MM.1S (cell line): Measurements from ENCODE around the gene R3HDM1.

Experiments
- DNase-seq: peaks from one replicate; pipeline ENCODE4 v3.0.0-alpha.2; 2015
- H2AFZ ChIP-seq: fragments of 300-600 bp; sonication (generic); 2 replicates; pipeline ENCODE4 v1.6.0; 2016; ENCODE audit warnings: antibody characterized with exemption, low read length
- H3F3A ChIP-seq: fragments of 300-600 bp; sonication (generic); 2 replicates; pipeline ENCODE4 v1.6.1; 2016; ENCODE audit warnings: mild to moderate bottlenecking, antibody characterized with exemption, low read length, moderate library complexity, mixed read lengths; ENCODE audit not compliant: insufficient read depth
- H3K27ac ChIP-seq: fragments of 300-600 bp; sonication (generic); 2 replicates; pipeline ENCODE4 v1.5.1; 2016; ENCODE audit warnings: mild to moderate bottlenecking, low read length
- H3K27me3 ChIP-seq: fragments of 300-600 bp; sonication (generic); replicated peaks from 2 replicates; pipeline ENCODE4 v1.6.0; 2016; ENCODE audit warnings: low read length; ENCODE audit not compliant: insufficient read depth
- H3K36me3 ChIP-seq: fragments of 300-600 bp; sonication (generic); replicated peaks from 2 replicates; pipeline ENCODE4 v1.6.1; 2016; ENCODE audit warnings: mild to moderate bottlenecking, low read length, mixed read lengths; ENCODE audit not compliant: insufficient read depth
- H3K4me1 ChIP-seq: fragments of 300-600 bp; sonication (generic); 2 replicates; pipeline ENCODE4 v1.6.1; 2016; ENCODE audit warnings: low read length, mixed read lengths
- H3K4me2 ChIP-seq: fragments of 300-600 bp; sonication (generic); 2 replicates; pipeline ENCODE4 v1.6.0; 2016; ENCODE audit warnings: low read depth, low read length
- H3K4me3 ChIP-seq: fragments of 300-600 bp; sonication (generic); 2 replicates; pipeline ENCODE4 v1.5.1; 2016; ENCODE audit warnings: low read length, mixed read lengths
- H3K79me2 ChIP-seq: fragments of 300-600 bp; sonication (generic); 2 replicates; pipeline ENCODE4 v1.6.1; 2016; ENCODE audit warnings: mixed run types, low read length, mixed read lengths
- H3K9ac ChIP-seq: fragments of 300-600 bp; sonication (generic); 2 replicates; pipeline ENCODE4 v1.6.1; 2016; ENCODE audit warnings: low read length, mixed read lengths
- H3K9me2 ChIP-seq: fragments of 300-600 bp; sonication (generic); replicated peaks from 2 replicates; pipeline ENCODE4 v1.6.1; 2016; ENCODE audit warnings: mild to moderate bottlenecking, low read length, mixed read lengths; ENCODE audit not compliant: insufficient read depth
- H3K9me3 ChIP-seq: fragments of 300-600 bp; sonication (generic); replicated peaks from 2 replicates; pipeline ENCODE4 v1.6.1; 2016; ENCODE audit warnings: mild to moderate bottlenecking, low read length, mixed read lengths; ENCODE audit not compliant: insufficient read depth
- H4K20me1 ChIP-seq: fragments of 300-600 bp; sonication (generic); 2 replicates; pipeline ENCODE4 v1.6.1; 2016; ENCODE audit warnings: mild to moderate bottlenecking, low read length, moderate library complexity, mixed read lengths; ENCODE audit not compliant: insufficient read depth
- CTCF ChIP-seq: fragments of 300-600 bp; sonication (generic); IDR thresholded peaks from 2 replicates; pipeline ENCODE4 v1.5.1; 2016; ENCODE audit warnings: antibody characterized with exemption, low read length, mixed read lengths
- EZH2 ChIP-seq: fragments of 300-600 bp; sonication (generic); optimal IDR thresholded peaks from 2 replicates; pipeline ENCODE3; 2017; ENCODE audit warnings: low read depth, mild to moderate bottlenecking, antibody characterized with exemption, low read length, mixed read lengths
- EZH2phosphoT487 ChIP-seq: fragments of 300-600 bp; sonication (generic); IDR thresholded peaks from 2 replicates; pipeline ENCODE4 v1.6.1; 2018; ENCODE audit warnings: antibody characterized with exemption, low read length

The R3HDM1 gene

DNA sequence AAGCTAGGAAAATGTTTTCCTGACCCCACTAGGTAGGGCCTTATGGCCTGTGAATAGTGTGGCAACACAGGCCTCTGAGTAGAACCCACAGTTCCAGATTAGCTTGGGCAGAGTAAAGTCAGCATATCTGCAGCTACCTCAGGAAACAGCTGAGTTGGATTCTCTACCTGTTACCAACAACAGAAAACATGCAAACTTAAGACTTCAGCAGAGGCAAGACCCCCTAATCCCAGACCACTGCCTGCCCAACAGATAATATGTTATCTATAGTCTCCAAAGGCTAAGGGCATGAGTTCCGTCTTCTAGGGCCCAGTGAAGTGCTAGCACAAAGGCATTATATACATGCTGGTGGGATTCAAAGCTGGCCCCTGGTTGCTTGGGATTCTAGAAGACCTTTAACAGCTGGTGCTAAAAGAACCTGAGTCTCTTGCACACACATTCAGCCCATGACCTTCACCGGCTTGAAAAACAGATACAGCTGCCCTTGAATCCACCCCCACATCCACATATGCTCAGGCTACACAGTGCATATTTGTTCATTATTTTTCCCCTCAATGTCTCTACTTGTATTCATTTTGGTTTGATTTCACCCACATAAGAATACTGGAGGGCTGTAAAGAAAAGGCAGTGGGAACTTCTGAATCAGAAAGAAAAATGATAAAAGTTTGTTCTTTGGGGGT, 196.9 kb downstream of the R3HDM1 start:
- Histone ChIP-seq H3K9me2 (no peaks in the 10 kb centered on the region), H3K36me3 (no peaks in the 10 kb centered on the region; the same call in 1 of the 2 replicates), H2AFZ (no peak overlapping the region)

GRCh38 chr2:135732561-135732960, 201.3 kb downstream of the R3HDM1 start:
- no peak overlapping the region for H3K27ac ChIP-seq
- H2AFZ ChIP-seq, result no peak overlapping the region
- no peak overlapping the region for H3K9ac ChIP-seq
- 0 out of 2 replicates have a peak, but pooled peaks cover 4% of the 10 kb centered on the region for H3K4me1 ChIP-seq
- H3F3A ChIP-seq, result no peaks in the 10 kb centered on the region
- no peaks in the 10 kb centered on the region for H3K27me3 ChIP-seq
- H3K4me2 ChIP-seq, result no peak overlapping the region
- no peaks in the 10 kb centered on the region for H3K36me3 ChIP-seq
- H4K20me1 ChIP-seq, result no peaks in the 10 kb centered on the region
- H3K79me2 ChIP-seq, result no peaks in the 10 kb centered on the region
- H3K9me3 ChIP-seq, result no peaks in the 10 kb centered on the region
- TF ChIP-seq CTCF, result no peak
- DNase-seq, result no peak
- H3K9me2 ChIP-seq, result no peaks in the 10 kb centered on the region
- no peak overlapping the region for H3K4me3 ChIP-seq

More for the DNA sequence above, 196.9 kb downstream of the R3HDM1 start:
- Histone ChIP-seq H4K20me1 (no peaks in the 10 kb centered on the region), H3K4me1 (0 out of 2 replicates have a peak, but pooled peaks cover 4% of the 10 kb centered on the region), H3K27ac (no peak overlapping the region), H3K4me3 (no peak overlapping the region), H3K4me2 (no peak overlapping the region), H3F3A (no peaks in the 10 kb centered on the region), H3K9me3 (no peaks in the 10 kb centered on the region), H3K79me2 (no peaks in the 10 kb centered on the region), H3K9ac (no peak overlapping the region), H3K27me3 (no peaks in the 10 kb centered on the region)
- no peak for TF ChIP-seq CTCF
- TF ChIP-seq EZH2, result no peak
- no peak for TF ChIP-seq EZH2phosphoT487
- DNase-seq, result no peak

- Histone ChIP-seq H3K9me2 (no peaks in the 10 kb centered on the region), H3K79me2 (no peaks in the 10 kb centered on the region), H3K4me1 (0 out of 2 replicates have a peak, but pooled peaks cover 4% of the 10 kb centered on the region), H3F3A (no peaks in the 10 kb centered on the region), H3K4me3 (no peak overlapping the region), H4K20me1 (no peaks in the 10 kb centered on the region), H3K4me2 (no peak overlapping the region), H2AFZ (no peak overlapping the region), H3K27me3 (no peaks in the 10 kb centered on the region), H3K36me3 (no peaks in the 10 kb centered on the region), H3K27ac (no peak overlapping the region), H3K9me3 (no peaks in the 10 kb centered on the region), H3K9ac (no peak overlapping the region)
- DNase-seq, result no peak
- no peak for TF ChIP-seq CTCF
These were observed 201.8 kb downstream of the R3HDM1 start for GRCh38 chr2:135733045-135733444.
